ENCODE measurements around the gene DHX40.

- TF ChIP-seq CTCF (IDR thresholded peaks at IDR 0.05) (no peak), EP300 (IDR thresholded peaks at IDR 0.05) (no peak)
These were observed 78.0 kb downstream of the DHX40 start for GRCh38 chr17:59643159-59644140.
